ENCODE data around the gene USP3.

The USP3 gene

DNA sequence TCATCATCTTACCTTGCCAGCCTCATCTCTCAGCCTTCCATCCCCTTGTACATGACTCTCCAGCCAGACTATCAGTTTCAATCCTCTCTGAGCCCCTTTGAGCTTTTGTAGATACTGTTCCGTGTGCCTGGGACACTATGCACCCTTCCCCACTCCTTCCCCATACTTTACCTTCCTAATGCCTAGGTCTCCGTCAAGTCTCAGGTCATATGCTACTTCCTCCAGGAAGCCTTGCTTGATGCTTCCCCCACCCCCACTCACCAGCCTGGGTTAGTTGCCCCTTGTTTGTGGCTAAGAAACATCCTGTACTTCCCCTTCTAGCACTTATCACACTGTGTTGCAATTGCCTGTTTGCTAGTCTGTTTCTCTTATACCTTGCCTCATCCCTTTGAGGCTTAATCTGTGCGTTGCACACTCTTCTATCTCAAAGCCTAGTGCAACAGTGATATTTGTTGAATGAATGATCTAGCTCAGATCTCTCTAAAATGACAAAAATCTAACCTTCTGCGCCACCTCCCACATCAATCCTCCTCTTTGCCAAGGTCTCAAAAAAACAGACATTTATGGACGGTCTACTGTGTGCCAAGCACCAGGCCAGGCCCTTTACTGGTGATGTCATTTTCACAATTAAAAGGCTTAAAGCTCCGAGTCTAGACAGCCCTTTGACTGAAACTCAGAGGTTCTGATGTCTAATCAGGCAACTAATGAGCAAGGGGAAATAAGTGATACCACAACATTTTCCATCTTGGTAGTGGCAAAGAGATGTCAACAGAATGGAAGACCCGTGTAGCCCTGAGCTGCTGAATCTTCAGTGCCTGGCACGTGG lies 6.5 kb upstream of the USP3 start:
- no peak for DNase-seq (ENCODE audit: low spot score)

DNA sequence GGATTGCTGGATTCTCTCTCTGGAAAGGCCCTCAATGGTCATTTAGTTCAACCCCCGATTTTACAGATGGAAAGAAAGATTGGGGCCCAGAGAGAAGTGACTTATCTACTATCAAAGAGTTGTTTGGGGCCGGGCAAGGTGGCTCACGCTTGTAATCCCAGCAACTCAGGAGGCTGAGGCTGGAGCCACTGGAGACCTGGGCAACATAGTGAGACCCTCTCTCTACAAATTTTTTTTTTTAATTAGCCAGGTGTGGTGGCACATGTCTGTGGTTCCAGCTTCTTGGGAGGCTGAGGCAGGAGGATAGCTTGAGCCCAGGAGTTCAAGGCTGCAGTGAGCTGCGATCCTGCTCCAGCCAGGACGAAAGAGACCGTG lies 5.2 kb upstream of the USP3 start:
- DNase-seq (ENCODE audit: low spot score) = no peak

GRCh38 chr15:63499611-63500010 lies 4.8 kb upstream of the USP3 start:
- DNase-seq (ENCODE audit: low spot score) = no peak

DNA sequence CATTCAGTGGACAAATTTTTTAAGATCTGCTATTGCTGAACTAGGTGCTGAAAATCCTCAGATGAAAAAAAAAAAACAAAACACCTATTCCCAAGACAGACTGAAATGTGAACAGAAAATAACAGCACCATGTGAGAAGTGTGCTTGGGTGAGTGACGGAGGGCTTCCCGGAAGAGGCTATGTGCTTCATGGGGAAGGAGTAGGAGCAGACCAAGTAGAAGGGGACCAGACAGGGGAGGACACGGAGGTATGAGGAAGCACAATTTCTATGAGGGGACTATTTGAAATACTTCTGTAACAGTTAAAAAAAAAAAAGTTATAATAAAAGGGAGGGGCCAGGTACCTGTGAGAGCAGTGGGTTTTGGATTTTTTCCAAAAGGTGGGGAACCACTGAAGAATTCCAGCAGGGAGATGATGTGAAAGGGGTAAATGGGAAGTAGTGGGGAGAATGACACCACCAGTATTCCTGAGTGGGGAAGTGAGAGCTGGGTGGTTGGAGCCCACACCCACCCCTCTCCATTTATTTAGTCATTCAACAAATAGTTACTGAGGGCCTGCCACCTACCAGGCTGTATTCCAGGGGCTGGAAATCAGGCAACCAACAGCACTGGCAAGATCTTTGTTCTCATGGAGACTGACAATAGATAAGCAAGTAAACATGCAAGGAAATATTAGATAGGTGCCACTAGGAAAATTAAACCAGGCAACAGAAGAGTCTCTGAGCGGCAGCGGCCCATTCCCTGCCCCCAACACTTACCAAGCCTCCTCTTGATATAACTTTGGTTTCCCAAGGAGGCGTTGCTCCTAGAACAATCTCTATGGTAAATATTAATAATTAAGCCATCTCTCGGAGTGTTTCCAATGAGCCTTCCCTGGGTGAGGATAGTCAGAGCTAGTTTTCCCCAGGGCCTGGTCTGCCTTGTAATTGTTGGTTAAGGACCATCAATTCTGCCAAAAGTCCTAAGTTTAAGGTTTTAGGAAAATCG lies 3.8 kb upstream of the USP3 start:
- DNase-seq (ENCODE audit: low spot score) = no peak

DNA sequence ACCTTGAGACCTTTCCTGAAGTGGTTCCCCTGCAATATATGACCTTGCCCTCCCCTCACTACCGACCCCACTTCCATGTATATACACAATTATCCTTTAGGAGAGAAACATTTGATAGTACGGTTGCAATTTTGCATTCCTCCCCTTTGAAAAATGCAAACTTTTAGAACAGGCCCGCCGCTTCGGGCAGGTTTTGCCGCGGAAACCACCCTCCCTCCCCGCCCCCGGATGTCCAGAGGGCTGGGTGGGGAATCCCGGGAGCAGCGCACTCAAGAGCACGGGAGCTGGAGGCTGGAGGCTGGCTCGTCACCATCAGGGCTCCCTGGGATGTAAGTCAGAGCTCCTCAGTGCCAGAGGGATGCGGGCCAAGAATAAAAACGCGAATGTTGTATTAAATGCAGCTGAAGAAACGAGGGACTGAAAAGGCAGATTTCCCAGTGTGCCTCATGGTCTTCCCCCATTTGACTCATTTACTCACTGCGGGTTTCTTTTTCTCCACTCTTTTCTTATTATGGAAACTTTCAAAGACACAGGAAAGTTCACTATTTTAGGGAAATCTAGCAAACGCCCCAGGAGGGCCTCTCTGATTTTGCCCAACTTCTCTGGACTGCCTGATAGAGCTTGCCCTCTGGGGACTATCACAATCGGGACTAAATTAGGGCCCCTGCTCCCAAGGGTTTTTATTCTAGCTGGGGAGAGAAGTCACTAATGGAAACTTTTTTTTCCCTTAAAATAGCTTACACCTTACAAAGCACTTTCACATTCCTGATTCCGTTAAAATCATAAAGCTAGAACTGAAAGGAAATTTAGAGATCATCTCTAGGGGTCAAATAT lies 2.9 kb upstream of the USP3 start:
- peak; percentile 60 for DNase-seq (ENCODE audit: low spot score)

GRCh38 chr15:63502137-63502766 lies 2.1 kb upstream of the USP3 start:
- DNase-seq (ENCODE audit: low spot score) = no peak

GRCh38 chr15:63502843-63503738 lies 1.3 kb upstream of the USP3 start:
- peak; percentile 66 for DNase-seq (ENCODE audit: low spot score)

DNA sequence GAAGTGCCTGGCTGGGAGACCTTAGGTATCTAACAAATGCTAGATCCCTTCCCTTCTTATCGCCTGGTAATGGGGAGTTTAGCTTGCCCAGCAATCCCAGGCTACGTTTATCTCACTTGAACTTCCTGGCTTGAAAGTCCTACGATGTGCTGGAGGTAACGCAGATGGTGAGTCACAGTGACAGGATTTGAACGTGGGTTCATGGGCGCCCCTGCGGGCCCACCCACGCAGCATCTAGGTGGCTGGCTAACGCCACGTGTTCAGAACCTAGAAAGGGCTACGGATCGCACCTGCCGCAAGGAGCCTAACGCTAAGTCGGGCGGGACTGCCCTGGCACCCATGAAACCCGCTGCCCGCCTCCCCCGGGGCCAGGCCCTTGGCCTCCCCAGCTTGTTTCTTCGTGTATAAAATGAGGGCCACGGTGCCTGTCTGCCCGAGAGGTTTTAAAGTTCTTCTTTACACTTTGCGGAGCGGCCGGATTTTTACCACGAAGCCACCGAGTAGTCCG lies 600 bp upstream of the USP3 start:
- DNase-seq (ENCODE audit: low spot score) = no peak

- DNase-seq (ENCODE audit: low spot score) = peak; percentile 64
These were observed 817 bp downstream of the USP3 start for GRCh38 chr15:63504979-63505841.

DNA sequence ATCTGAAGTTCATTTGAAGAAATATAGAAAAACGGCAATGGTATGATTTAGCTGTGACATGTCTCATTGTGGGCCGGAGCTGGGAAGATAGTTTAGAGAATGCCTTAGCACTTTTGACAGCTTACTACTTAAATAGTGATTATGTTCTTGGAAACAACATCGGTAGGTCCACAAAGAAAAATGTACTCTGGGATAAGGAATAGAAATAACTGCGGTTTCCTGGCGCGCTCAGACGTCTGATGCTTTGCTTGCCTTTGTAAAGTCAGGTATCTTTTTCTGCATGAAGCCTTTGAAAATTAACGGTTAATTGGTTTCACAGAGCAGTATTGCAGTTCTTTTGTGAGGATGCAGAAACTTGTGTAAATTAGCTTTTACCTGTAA lies 1.4 kb downstream of the USP3 start:
- no peak for DNase-seq (ENCODE audit: low spot score)

GRCh38 chr15:63506537-63507035 lies 2.2 kb downstream of the USP3 start:
- DNase-seq (ENCODE audit: low spot score) = no peak

DNA sequence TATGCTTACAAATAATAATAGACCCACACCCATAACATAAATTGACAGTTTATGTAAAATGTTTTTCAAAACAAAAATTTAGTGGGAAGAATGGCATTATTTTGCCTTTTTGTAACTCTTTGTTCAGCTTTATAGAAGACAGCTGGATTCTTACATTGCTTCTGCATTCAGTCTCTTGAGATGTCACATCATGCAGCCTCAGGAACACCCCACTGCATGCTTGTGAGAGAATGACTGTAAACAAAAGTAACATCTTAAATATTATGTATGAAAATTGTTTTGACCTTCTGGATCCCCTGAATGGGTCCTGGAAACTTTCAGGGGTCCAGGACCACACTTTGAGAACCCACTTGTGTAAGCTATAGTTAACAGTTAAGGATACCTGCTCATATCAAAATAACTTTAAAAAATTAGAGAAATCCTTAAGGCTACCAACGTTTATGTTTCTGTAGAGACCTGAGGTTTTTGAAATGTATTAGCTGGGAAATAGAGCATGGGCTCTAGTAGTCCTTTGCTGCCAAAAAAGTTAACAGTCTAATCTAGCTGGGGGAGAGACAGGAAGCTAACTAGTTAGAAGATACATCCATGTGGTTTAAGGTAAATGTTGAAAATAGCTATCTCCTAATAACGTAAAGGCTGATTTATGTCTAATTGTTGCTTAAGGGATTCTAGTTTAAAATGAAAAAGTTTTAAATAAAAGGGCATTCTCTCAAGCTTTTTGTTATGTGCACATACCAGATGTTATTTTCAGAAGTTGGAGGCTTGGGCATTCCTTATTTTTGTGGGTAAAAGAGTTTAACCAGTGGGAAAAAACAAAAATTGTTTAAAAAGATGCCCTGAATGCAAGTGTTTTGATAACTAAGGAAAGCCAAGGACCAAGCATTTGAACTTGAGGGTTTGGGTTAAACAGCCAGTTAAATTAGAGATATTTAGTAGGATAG lies 3.8 kb downstream of the USP3 start:
- no peak for DNase-seq (ENCODE audit: low spot score)

GRCh38 chr15:63509056-63509954 lies 4.9 kb downstream of the USP3 start:
- no peak for DNase-seq (ENCODE audit: low spot score)

DNA sequence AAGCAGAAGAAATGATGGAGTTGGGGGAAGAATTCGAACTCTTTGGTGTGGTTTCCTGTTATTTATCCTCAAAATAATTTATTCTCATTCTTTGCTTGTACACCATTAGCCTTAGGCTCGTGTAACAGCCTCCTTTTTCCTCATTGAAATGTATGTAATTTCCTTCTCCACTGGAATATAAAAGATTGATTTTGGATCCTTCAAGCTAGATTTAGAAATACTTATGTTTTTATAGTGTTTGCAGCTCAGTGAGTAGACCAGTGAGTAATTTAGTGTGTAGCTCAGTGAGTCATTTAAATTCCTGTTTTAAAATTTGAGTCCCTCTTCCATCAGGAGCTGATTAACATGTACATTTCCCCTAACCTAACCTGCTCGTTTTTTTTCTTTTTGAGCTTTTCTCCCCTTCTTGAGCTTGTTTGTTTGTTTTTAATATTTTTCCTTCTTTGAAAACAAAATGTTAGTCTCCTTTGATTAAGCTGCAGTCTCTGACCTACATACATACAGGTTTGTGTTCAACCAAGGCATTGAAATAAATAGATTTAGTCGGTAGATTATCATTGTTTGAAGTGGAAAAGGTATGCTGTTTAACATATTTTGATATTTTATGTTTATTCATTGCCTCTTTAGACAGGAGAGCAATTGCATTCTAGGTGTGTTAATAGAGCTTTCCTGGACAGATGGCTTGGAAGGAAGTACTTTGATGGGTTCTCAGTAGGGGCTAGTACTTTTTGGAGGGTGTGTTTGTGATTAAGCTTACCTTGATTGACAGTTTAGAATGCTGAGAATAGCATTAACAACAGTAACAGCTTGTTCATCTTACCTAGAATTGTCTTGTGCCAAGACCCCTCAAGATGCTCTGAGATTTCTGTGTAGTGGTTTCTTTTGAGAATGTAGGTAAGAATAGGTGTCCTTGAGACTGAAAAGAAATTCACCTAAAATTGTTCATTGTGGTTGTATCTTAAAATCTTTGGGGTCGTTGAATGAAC lies 5.9 kb downstream of the USP3 start:
- DNase-seq (ENCODE audit: low spot score) = no peak

DNA sequence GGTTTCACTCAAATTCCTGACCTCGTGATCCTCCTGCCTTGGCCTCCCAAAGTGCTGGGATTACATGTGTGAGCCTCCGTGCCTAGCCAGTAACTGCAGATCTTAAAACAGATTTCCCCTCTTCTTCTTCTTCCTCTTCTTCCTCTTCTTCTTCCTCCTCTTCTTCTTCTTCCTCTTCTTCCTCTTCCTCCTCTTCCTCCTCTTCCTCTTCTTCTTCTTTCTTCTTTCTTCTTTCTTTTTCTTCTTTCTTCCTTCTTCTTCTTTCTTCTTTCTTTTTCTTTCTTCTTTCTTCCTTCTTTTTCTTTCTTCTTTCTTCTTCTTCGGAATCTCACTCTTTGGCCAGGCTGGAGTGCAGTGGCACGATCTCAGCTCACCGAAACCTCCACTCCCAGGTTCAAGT lies 7.8 kb downstream of the USP3 start:
- no peak for DNase-seq (ENCODE audit: low spot score)

GRCh38 chr15:63513271-63513670 lies 8.9 kb downstream of the USP3 start:
- DNase-seq (ENCODE audit: low spot score) = no peak
